Astrocyte (in vitro differentiated cells and primary cell): ENCODE results near the gene RRAS.
"Not testable (repeated sequence)": the region's sequence is repeated elsewhere in the genome, so short reads cannot be mapped to it uniquely, and the experiment has no call there.

Experiments
- EZH2 ChIP-seq: IDR thresholded peaks from 2 replicates; pipeline ENCODE4 v1.6.1; 2012; ENCODE audit warnings: mild to moderate bottlenecking, low read length, inconsistent platforms; ENCODE audit not compliant: insufficient read depth
- TF ChIP-seq, protein P1 (sequence below): IDR thresholded peaks from 2 replicates; pipeline ENCODE4 v1.5.1; 2011; ENCODE audit warnings: low read depth, mild to moderate bottlenecking, inconsistent platforms, low read length, moderate library complexity; ENCODE audit not compliant: insufficient read depth

DNA sequence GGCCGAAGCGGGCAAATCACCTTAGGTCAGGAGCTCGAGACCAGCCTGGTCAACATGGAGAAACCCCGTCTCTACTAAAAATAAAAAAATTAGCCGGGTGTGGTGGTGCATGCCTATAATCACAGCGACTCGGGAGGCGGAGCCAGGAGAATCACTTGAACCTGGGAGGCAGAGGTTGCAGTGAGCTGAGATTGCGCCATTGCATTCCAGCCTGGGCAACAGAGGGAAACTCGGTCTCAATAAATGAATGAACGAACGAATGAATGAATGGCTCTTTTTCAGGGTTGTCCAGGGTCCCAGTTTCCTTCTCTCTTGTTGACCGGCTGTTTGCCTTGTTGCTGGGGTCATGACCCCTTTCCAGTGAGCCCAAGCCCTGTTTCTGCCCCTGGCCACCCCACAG lies 22.1 kb downstream of the RRAS start:
- TF ChIP-seq, protein P1, sequence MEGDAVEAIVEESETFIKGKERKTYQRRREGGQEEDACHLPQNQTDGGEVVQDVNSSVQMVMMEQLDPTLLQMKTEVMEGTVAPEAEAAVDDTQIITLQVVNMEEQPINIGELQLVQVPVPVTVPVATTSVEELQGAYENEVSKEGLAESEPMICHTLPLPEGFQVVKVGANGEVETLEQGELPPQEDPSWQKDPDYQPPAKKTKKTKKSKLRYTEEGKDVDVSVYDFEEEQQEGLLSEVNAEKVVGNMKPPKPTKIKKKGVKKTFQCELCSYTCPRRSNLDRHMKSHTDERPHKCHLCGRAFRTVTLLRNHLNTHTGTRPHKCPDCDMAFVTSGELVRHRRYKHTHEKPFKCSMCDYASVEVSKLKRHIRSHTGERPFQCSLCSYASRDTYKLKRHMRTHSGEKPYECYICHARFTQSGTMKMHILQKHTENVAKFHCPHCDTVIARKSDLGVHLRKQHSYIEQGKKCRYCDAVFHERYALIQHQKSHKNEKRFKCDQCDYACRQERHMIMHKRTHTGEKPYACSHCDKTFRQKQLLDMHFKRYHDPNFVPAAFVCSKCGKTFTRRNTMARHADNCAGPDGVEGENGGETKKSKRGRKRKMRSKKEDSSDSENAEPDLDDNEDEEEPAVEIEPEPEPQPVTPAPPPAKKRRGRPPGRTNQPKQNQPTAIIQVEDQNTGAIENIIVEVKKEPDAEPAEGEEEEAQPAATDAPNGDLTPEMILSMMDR, result not testable (repeated sequence)
- not testable (repeated sequence) for TF ChIP-seq EZH2
